HUES48 (cell line): Measurements from ENCODE around the gene LRRK1.

ENCODE experiments used
- H3K27ac ChIP-seq: one replicate; pipeline ENCODE4 v1.7.0; 2013; ENCODE audit warnings: low read depth, low read length, inconsistent platforms
- H3K27me3 ChIP-seq: 2 replicates; pipeline ENCODE4 v1.6.1; 2013; ENCODE audit warnings: mild to moderate bottlenecking, low read length; ENCODE audit not compliant: control insufficient read depth, insufficient read depth
- H3K36me3 ChIP-seq: 2 replicates; pipeline ENCODE4 v1.6.1; 2013; ENCODE audit warnings: low read length; ENCODE audit not compliant: control insufficient read depth, insufficient read depth
- H3K4me1 ChIP-seq: 2 replicates; pipeline ENCODE4 v1.6.1; 2013; ENCODE audit warnings: mild to moderate bottlenecking, low read length; ENCODE audit not compliant: control insufficient read depth, insufficient read depth
- H3K4me3 ChIP-seq: 2 replicates; pipeline ENCODE4 v1.5.1; 2013; ENCODE audit warnings: mild to moderate bottlenecking, low read depth, low read length
- H3K9ac ChIP-seq: 2 replicates; pipeline ENCODE4 v1.6.1; 2013; ENCODE audit warnings: mild to moderate bottlenecking, low read depth, low read length, moderate library complexity
- H3K9me3 ChIP-seq: 2 replicates; pipeline ENCODE4 v1.6.1; 2013; ENCODE audit warnings: low read length; ENCODE audit not compliant: control insufficient read depth, insufficient read depth

The LRRK1 gene

GRCh38 chr15:101019366-101019896 is 100.3 kb downstream of the LRRK1 start:
- Histone ChIP-seq H3K27ac (no peak overlapping the region), H3K9ac (no peak overlapping the region), H3K4me3 (no peak overlapping the region), H3K4me1 (peaks cover 14% of the 10 kb centered on the region), H3K9me3 (no peaks in the 10 kb centered on the region), H3K36me3 (no peaks in the 10 kb centered on the region), H3K27me3 (no peaks in the 10 kb centered on the region)

DNA sequence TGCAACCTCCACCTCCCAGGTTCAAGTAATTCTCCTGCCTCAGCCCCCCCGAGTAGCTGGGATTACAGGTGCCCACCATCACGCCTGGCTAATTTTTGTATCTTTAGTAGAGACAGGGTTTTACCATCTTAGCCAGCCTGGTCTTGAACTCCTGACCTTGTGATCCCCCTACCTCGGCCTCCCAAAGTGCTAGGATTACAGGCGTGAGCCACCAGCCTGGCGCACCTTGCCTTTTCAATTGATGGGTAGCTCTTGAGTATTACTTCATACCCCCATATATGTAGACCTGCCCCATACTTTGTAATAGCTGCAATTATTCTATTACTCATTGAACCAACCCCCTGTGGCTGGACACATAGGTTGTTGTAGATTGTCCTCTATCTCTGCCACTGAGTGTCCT is 101.3 kb downstream of the LRRK1 start:
- no peak overlapping the region for H3K4me3 ChIP-seq
- no peaks in the 10 kb centered on the region for H3K36me3 ChIP-seq
- H3K27ac ChIP-seq, result no peak overlapping the region
- H3K27me3 ChIP-seq, result no peaks in the 10 kb centered on the region
- no peak overlapping the region for H3K9ac ChIP-seq
- peaks cover 9% of the 10 kb centered on the region for H3K4me1 ChIP-seq
- no peaks in the 10 kb centered on the region for H3K9me3 ChIP-seq

DNA sequence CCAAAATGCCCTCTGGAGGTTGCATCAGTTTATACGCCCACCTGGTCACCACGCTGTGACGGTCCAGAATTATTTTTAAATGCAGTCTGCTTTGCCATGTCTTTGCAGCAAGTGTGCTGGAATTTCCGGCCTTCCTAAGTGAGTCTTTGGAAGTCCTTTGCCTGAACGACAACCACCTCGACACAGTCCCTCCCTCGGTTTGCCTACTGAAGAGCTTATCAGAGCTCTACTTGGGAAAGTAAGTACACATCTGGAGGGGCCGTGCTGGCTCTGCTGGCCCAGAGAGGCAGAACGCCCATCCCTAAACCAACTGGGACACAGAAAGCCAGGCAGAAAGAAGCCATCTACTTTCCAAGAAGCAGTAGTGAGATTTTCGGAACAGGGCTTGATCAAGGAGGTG is 101.8 kb downstream of the LRRK1 start:
- peaks cover 7% of the 10 kb centered on the region for H3K4me1 ChIP-seq
- H3K9me3 ChIP-seq, result no peaks in the 10 kb centered on the region
- no peak overlapping the region for H3K4me3 ChIP-seq
- H3K27me3 ChIP-seq, result no peaks in the 10 kb centered on the region
- H3K27ac ChIP-seq, result no peak overlapping the region
- no peaks in the 10 kb centered on the region for H3K36me3 ChIP-seq
- no peak overlapping the region for H3K9ac ChIP-seq

DNA sequence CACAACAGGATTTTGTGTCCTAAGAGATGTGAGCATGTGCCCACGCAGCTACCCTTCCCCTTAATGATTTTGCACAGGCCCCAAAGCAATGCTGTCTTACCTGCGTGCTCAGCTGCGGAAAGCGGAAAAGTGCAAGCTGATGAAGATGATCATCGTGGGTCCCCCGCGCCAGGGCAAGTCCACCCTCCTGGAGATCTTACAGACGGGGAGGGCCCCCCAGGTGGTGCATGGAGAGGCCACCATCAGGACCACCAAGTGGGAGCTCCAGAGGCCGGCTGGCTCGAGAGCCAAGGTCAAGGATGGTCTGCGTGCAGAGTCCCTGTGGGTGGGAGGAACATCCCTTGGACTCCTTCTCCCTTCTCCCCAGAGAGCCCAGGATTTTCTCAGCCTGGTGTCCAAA is 103.1 kb downstream of the LRRK1 start:
- Histone ChIP-seq H3K9ac (no peak overlapping the region), H3K27me3 (no peaks in the 10 kb centered on the region), H3K4me3 (no peak overlapping the region), H3K9me3 (no peaks in the 10 kb centered on the region), H3K27ac (no peak overlapping the region), H3K36me3 (no peaks in the 10 kb centered on the region), H3K4me1 (peaks cover 7% of the 10 kb centered on the region)

- H3K27me3 ChIP-seq, result no peaks in the 10 kb centered on the region
- no peak overlapping the region for H3K4me3 ChIP-seq
- H3K9me3 ChIP-seq, result no peaks in the 10 kb centered on the region
- no peaks in the 10 kb centered on the region for H3K36me3 ChIP-seq
- no peak overlapping the region for H3K9ac ChIP-seq
- no peak overlapping the region for H3K27ac ChIP-seq
- peaks cover 7% of the 10 kb centered on the region for H3K4me1 ChIP-seq
Measured at GRCh38 chr15:101022876-101023275, 103.7 kb downstream of the LRRK1 start.

- Histone ChIP-seq H3K36me3 (no peaks in the 10 kb centered on the region), H3K27me3 (no peaks in the 10 kb centered on the region), H3K4me3 (no peak overlapping the region), H3K9ac (no peak overlapping the region), H3K9me3 (no peaks in the 10 kb centered on the region), H3K4me1 (peaks cover 7% of the 10 kb centered on the region), H3K27ac (no peak overlapping the region)
Measured at GRCh38 chr15:101023501-101024072, 104.4 kb downstream of the LRRK1 start.

DNA sequence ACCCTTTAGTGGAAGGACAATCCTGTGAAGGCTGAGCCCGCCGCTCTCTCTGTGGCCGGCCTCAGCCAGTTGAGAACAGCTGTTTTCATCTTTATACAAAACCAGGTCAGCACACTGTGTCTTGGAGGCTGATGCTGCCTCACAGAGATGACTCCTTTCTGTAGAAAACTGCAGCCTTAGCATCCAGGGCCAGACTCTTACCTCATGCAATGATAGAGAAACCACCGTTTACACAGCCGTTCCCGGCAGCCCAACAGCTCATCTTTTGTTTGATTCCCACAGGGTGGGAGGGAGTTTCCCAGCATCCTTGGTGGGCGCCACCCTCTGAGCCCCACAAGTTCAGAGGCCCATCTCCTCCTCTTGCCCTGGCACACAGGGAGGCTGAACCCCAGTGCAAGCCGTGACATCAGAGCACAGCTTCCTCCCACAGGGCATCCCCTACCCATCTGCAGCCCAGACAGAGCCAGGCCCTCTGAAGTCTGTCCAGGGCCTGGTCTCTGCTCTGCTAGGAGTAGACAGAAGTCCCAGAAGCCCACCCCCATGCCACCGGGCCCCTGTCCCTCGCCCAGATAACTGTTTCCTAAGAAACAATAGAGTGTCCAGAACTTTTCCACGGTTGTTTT is 105.0 kb downstream of the LRRK1 start:
- Histone ChIP-seq H3K27me3 (no peaks in the 10 kb centered on the region), H3K9ac (no peak overlapping the region), H3K27ac (no peak overlapping the region), H3K4me1 (peaks cover 7% of the 10 kb centered on the region), H3K9me3 (no peaks in the 10 kb centered on the region), H3K4me3 (no peak overlapping the region), H3K36me3 (no peaks in the 10 kb centered on the region)

- no peak overlapping the region for H3K9ac ChIP-seq
- no peaks in the 10 kb centered on the region for H3K9me3 ChIP-seq
- no peaks in the 10 kb centered on the region for H3K27me3 ChIP-seq
- no peaks in the 10 kb centered on the region for H3K4me1 ChIP-seq
- H3K36me3 ChIP-seq, result no peaks in the 10 kb centered on the region
- no peak overlapping the region for H3K4me3 ChIP-seq
- H3K27ac ChIP-seq, result no peak overlapping the region
Measured at GRCh38 chr15:101024706-101025500, 105.7 kb downstream of the LRRK1 start.

DNA sequence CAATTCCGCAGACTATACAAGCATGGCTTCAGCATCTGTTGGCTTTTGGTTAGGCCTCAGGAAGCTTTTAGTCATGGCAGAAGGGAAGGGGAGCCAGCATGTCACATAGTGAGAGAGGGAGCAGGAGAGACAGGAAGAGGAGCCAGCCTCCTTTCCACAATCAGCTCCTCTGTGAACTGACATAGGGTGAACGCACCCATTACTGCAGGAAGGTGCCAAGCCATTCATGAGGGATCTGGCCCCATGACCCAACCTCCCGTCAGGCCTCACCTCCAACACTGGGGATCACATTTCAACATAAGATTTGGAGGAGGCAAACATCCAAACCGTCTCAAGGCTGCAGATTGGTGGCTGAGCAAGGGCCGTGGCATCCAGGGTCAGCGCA is 106.3 kb downstream of the LRRK1 start:
- Histone ChIP-seq H3K4me3 (no peak overlapping the region), H3K4me1 (no peaks in the 10 kb centered on the region), H3K36me3 (no peaks in the 10 kb centered on the region), H3K27ac (no peak overlapping the region), H3K9me3 (no peaks in the 10 kb centered on the region), H3K27me3 (no peaks in the 10 kb centered on the region), H3K9ac (no peak overlapping the region)

GRCh38 chr15:101025896-101026631 is 106.9 kb downstream of the LRRK1 start:
- H3K9me3 ChIP-seq, result no peaks in the 10 kb centered on the region
- no peak overlapping the region for H3K27ac ChIP-seq
- no peaks in the 10 kb centered on the region for H3K36me3 ChIP-seq
- H3K27me3 ChIP-seq, result no peaks in the 10 kb centered on the region
- no peaks in the 10 kb centered on the region for H3K4me1 ChIP-seq
- no peak overlapping the region for H3K9ac ChIP-seq
- no peak overlapping the region for H3K4me3 ChIP-seq
